ENCODE measurements around the gene MYZAP. TPM values are rescaled to one million over a fixed set of nuclear protein-coding genes. Genes with fewer than 3 reads are reported as not detected.

MYZAP gene
- total and polyA plus RNA-seq, 2 experiments from 2014 or later, result 1.0 to 1.5 TPM

GRCh38 chr15:57697588-57697987, 105.9 kb downstream of the MYZAP start:
- no peak for ATAC-seq
- H3K27me3 Mint-ChIP-seq (ENCODE audit: insufficient read depth, low read depth, poor library complexity), result peaks cover under 1% of the 10 kb centered on the region

More at GRCh38 chr15:57697588-57697987, 105.9 kb downstream of the MYZAP start:
- H4K20me1 ChIP-seq (replicated peaks; ENCODE audit: insufficient read depth), result no peaks in the 10 kb centered on the region
- no peak for DNase-seq (ENCODE audit: low spot score)
- TF ChIP-seq REST (IDR thresholded peaks at IDR 0.05; ENCODE audit: unreplicated experiment), result no peak
- no peak for TF ChIP-seq STAT1 (IDR thresholded peaks at IDR 0.05; ENCODE audit: unreplicated experiment)
- TF ChIP-seq ZNF331 (CRISPR knock-in tag; IDR thresholded peaks at IDR 0.05; ENCODE audit: low read depth), result no peak
- TF ChIP-seq ZNF114 (CRISPR knock-in tag; IDR thresholded peaks at IDR 0.05), result no peak
- TF ChIP-seq CTCF (conservative IDR thresholded peaks at IDR 0.05; ENCODE audit: low read depth in 2 of 2), result no peak
- TF ChIP-seq ZNF462 (CRISPR knock-in tag; IDR thresholded peaks at IDR 0.05), result no peak
- no peak for TF ChIP-seq NANOG (IDR thresholded peaks at IDR 0.05; ENCODE audit: borderline replicate concordance)
- TF ChIP-seq ETS1 (IDR thresholded peaks at IDR 0.05), result no peak
- TF ChIP-seq EZH2 (IDR thresholded peaks at IDR 0.05; ENCODE audit: low read depth, unreplicated experiment), result no peak
- no peak for TF ChIP-seq POLR2AphosphoS5 (IDR thresholded peaks at IDR 0.05; ENCODE audit: low read depth)
- TF ChIP-seq CREB1 (CRISPR knock-in tag; IDR thresholded peaks at IDR 0.05; ENCODE audit: low read depth), result no peak
- no peak for TF ChIP-seq EZH2phosphoT487 (IDR thresholded peaks at IDR 0.05; ENCODE audit: unreplicated experiment)
- no peak for TF ChIP-seq JUNB (IDR thresholded peaks at IDR 0.05; ENCODE audit: unreplicated experiment)
- peaks cover 3% of the 10 kb centered on the region; the same call in 1 of the 2 replicates for H3K9me2 ChIP-seq (ENCODE audit: insufficient read depth)
- no peaks in the 10 kb centered on the region for H3K4me1 ChIP-seq (ENCODE audit: insufficient read depth)
- H3K27me3 ChIP-seq (ENCODE audit: insufficient read depth), result peaks cover 3% of the 10 kb centered on the region
- no peak overlapping the region for H3K4me2 ChIP-seq
- Mint-ChIP-seq H3K36me3 (ENCODE audit: low read depth) (no peaks in the 10 kb centered on the region), H3K9me3 (no peaks in the 10 kb centered on the region), H3K4me1 (no peaks in the 10 kb centered on the region), H3K4me3 (no peak overlapping the region), H3K27ac (no peak overlapping the region)
- H3K27ac ChIP-seq (ENCODE audit: low read depth), result no peak overlapping the region
- H2AFZ ChIP-seq, result no peak overlapping the region
- H3K79me2 ChIP-seq (replicated peaks; ENCODE audit: insufficient read depth), result no peaks in the 10 kb centered on the region
- no peak overlapping the region for H3K4me3 ChIP-seq
- H3F3A ChIP-seq (replicated peaks; ENCODE audit: low read depth), result no peaks in the 10 kb centered on the region
- no peaks in the 10 kb centered on the region for H3K36me3 ChIP-seq (ENCODE audit: insufficient read depth)
